K562 (cell line): Measurements from ENCODE around the gene VSIG10. TPM values are rescaled to one million over a fixed set of nuclear protein-coding genes. Genes with fewer than 3 reads are reported as not detected.

ENCODE experiments used
- ATF1 ChIP-seq, 2 experiments: fragments of 450-650 bp in 1 of 2; IDR thresholded peaks; 2 replicates each; pipeline ENCODE4 v1.6.1; 2016; ENCODE audit warnings: missing compliant biosample characterization in 1 of 2, missing genetic modification characterization in 1 of 2
- CBX3 ChIP-seq, 2 experiments: IDR thresholded peaks; 1 replicate in 1 of 2; 2 replicates in 1 of 2; pipeline ENCODE4 v1.6.1; 2012; ENCODE audit warnings: inconsistent platforms in 2 of 2, low read length in 2 of 2, borderline replicate concordance in 1 of 2, control low read depth in 1 of 2
- EP400 ChIP-seq: fragments of 450-650 bp; IDR thresholded peaks from 2 replicates; pipeline ENCODE4 v1.6.1; 2017; ENCODE audit warnings: antibody characterized with exemption, mild to moderate bottlenecking, moderate library complexity
- EZH2 ChIP-seq: IDR thresholded peaks from 2 replicates; pipeline ENCODE4 v1.6.1; 2012; ENCODE audit warnings: low read depth, mild to moderate bottlenecking, inconsistent platforms, low read length, borderline replicate concordance
- FOXA1 ChIP-seq: fragments of 450-650 bp; IDR thresholded peaks from 2 replicates; pipeline ENCODE4 v1.6.1; 2016; ENCODE audit warnings: mild to moderate bottlenecking, borderline replicate concordance
- HIVEP1 ChIP-seq: fragments of 250-450 bp; sonication (Bioruptor Pico); IDR thresholded peaks from 2 replicates; pipeline ENCODE4 v1.4.0; 2020; ENCODE audit warnings: mild to moderate bottlenecking
- KLF10 ChIP-seq: fragments of 250-450 bp; sonication (Bioruptor Pico); IDR thresholded peaks from 2 replicates; pipeline ENCODE4 v1.6.1; 2021; ENCODE audit warnings: matching md5 sums
- KLF13 ChIP-seq: fragments of 450-650 bp; IDR thresholded peaks from 2 replicates; pipeline ENCODE4 v1.6.1; 2016; ENCODE audit warnings: missing genetic modification characterization, low read depth, mild to moderate bottlenecking, missing compliant biosample characterization, moderate library complexity, borderline replicate concordance
- MITF ChIP-seq: IDR thresholded peaks from 2 replicates; pipeline ENCODE4 v1.6.1; 2014; ENCODE audit warnings: antibody characterized with exemption
- NELFE ChIP-seq: IDR thresholded peaks from 2 replicates; pipeline ENCODE4 v1.6.1; 2011; ENCODE audit warnings: mild to moderate bottlenecking; ENCODE audit not compliant: insufficient read depth, insufficient read length
- NFXL1 ChIP-seq: fragments of 450-650 bp; formaldehyde crosslinking; IDR thresholded peaks from 2 replicates; pipeline ENCODE4 v1.4.0; 2021; ENCODE audit warnings: mild to moderate bottlenecking
- RAD51 ChIP-seq: fragments of 450-650 bp; IDR thresholded peaks from 2 replicates; pipeline ENCODE4 v1.7.1; 2016; ENCODE audit warnings: low read depth, mild to moderate bottlenecking, borderline replicate concordance
- SNAPC5 ChIP-seq: fragments of 250-450 bp; sonication (Bioruptor Pico); IDR thresholded peaks from 2 replicates; pipeline ENCODE4 v1.8.0; 2021; ENCODE audit warnings: moderate library complexity, mild to moderate bottlenecking, inconsistent platforms
- TAF15 ChIP-seq: fragments of 200-400 bp; formaldehyde crosslinking; IDR thresholded peaks from 2 replicates; pipeline ENCODE4 v1.6.1; 2017; ENCODE audit warnings: mild to moderate bottlenecking, low read depth, low read length, moderate library complexity
- WHSC1 ChIP-seq: IDR thresholded peaks from one replicate; pipeline ENCODE4 v1.6.1; 2012; ENCODE audit warnings: low read length, control low read depth, inconsistent platforms
- ZFP36 ChIP-seq: fragments of 150-350 bp; IDR thresholded peaks from 2 replicates; pipeline ENCODE4 v1.6.1; 2018; ENCODE audit warnings: low read length, low read depth; ENCODE audit not compliant: partially characterized antibody
- ZNF212 ChIP-seq: fragments of 450-650 bp; formaldehyde crosslinking; IDR thresholded peaks from 2 replicates; pipeline ENCODE4 v1.4.0; 2020; ENCODE audit warnings: mild to moderate bottlenecking
- ZNF263 ChIP-seq: sonication (generic); formaldehyde crosslinking; IDR thresholded peaks from 2 replicates; pipeline ENCODE4 v1.8.0; 2022; ENCODE audit warnings: mild to moderate bottlenecking, missing genetic modification reagents, borderline replicate concordance
- ZNF436 ChIP-seq: fragments of 250-450, 450-650 bp; sonication (Bioruptor Pico); formaldehyde crosslinking; IDR thresholded peaks from 2 replicates; pipeline ENCODE4 v1.7.0; 2020; ENCODE audit warnings: mild to moderate bottlenecking
- polyA plus RNA-seq, 8 experiments: library from polyadenylated mRNA; depleted of rRNA in 4 of 8; stranded (reverse) in 5 of 8; unstranded in 3 of 8; fragments of >200 nt; fragmentation: Nextera tagmentation in 2 of 8; fragmentation: Illumina TruSeq in 1 of 8; extraction: Ambion mirVana in 2 of 8; extraction: Trizol in 1 of 8; gene quantifications; 2 replicates each; pipeline versions ENCODE4 v1.2.1 to v1.2.3, GENCODE V29; 2011 to 2014; ENCODE audit warnings: inconsistent platforms in 1 of 8, missing spikeins in 1 of 8
- total RNA-seq, 7 experiments: library from RNA; depleted of rRNA in 6 of 7; stranded (reverse); fragments of >200 nt in 6 of 7; fragmentation: Illumina TruSeq in 2 of 7; extraction: Trizol in 2 of 7; gene quantifications; 2 replicates each; pipeline versions ENCODE4 v1.2.1 to v1.2.3, GENCODE V29; 2011 to 2021; ENCODE audit warnings: low replicate concordance in 1 of 7
- TF ChIP-seq, protein P1 (sequence below): IDR thresholded peaks from 2 replicates; pipeline ENCODE4 v1.6.1; 2016; ENCODE audit warnings: missing genetic modification characterization, missing compliant biosample characterization
- TF ChIP-seq, protein P2 (sequence below), 2 experiments: IDR thresholded peaks; 2 replicates each; pipeline ENCODE4 v1.6.1; 2012; ENCODE audit warnings: improper control_type of control experiment in 2 of 2, low read depth in 2 of 2, low read length in 2 of 2, borderline replicate concordance in 1 of 2

VSIG10 gene
- total and polyA plus RNA-seq, 9 of the 15 experiments (the other 6 are each of a cell fraction or from before 2014, with no cell fraction given): 4.1 to 8.8 (median 4.7) TPM

DNA sequence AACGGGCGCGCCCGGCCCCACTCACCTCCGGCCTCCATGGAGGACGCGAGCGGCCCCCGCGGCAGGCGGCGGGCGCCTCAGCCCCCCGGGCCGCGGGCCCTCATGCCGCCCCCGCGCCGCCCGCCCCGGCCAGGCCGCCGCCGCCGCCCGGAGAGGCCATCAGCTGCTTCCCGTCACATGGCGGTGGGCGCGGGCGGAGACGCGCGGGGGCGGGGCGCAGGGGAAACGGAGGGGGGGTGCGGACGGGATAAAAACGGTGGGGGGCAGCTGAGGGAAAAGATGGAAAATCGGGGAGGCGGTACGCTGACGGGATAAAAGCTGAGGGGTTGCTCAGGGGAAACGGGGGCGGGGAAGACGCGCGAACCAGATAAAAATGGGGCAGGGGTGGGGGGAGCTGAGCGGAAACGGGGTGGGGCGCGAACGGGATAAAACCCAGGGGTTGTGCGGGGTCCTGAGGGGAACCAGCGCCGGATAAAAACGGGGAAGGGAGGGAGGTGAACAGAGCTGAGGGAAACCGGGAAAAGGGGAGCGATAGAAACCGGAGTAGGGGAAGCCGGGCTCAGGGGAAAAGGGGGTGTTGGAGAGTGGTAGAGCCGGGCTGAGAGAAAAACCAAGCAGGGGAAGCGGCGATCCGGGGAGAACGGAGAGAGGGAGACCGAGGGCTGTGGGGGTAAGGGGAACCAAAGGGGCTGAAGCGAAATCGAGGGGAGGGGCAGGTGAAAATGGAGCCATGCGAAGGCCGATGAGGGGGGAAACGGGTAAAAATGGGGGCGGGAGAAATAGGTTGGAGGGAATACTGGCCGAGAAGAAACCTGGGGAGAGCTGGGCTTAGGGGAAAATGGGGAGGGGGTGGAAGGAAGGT lies 42.6 kb downstream of the VSIG10 start, which contains the start of gene WSB2 (continued):
- TF ChIP-seq, protein P1, sequence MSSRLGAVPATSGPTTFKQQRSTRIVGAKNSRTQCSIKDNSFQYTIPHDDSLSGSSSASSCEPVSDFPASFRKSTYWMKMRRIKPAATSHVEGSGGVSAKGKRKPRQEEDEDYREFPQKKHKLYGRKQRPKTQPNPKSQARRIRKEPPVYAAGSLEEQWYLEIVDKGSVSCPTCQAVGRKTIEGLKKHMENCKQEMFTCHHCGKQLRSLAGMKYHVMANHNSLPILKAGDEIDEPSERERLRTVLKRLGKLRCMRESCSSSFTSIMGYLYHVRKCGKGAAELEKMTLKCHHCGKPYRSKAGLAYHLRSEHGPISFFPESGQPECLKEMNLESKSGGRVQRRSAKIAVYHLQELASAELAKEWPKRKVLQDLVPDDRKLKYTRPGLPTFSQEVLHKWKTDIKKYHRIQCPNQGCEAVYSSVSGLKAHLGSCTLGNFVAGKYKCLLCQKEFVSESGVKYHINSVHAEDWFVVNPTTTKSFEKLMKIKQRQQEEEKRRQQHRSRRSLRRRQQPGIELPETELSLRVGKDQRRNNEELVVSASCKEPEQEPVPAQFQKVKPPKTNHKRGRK (tag): no peak
- TF ChIP-seq NELFE: no peak
- TF ChIP-seq EP400: peak; percentile 17; the same call in 1 of the 2 replicates
- TF ChIP-seq ZFP36: no peak
- TF ChIP-seq SNAPC5: no peak
- no peak for TF ChIP-seq RAD51
- TF ChIP-seq, protein P2, sequence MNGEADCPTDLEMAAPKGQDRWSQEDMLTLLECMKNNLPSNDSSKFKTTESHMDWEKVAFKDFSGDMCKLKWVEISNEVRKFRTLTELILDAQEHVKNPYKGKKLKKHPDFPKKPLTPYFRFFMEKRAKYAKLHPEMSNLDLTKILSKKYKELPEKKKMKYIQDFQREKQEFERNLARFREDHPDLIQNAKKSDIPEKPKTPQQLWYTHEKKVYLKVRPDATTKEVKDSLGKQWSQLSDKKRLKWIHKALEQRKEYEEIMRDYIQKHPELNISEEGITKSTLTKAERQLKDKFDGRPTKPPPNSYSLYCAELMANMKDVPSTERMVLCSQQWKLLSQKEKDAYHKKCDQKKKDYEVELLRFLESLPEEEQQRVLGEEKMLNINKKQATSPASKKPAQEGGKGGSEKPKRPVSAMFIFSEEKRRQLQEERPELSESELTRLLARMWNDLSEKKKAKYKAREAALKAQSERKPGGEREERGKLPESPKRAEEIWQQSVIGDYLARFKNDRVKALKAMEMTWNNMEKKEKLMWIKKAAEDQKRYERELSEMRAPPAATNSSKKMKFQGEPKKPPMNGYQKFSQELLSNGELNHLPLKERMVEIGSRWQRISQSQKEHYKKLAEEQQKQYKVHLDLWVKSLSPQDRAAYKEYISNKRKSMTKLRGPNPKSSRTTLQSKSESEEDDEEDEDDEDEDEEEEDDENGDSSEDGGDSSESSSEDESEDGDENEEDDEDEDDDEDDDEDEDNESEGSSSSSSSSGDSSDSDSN (IDR thresholded peaks at IDR 0.05; ENCODE audit: borderline replicate concordance in 1 of 2, low read depth in 2 of 2, low read length in 2 of 2): 0 out of 4 replicates have a peak, but pooled peaks of 1 of the 2 experiments have one; percentile 13
- TF ChIP-seq KLF10 (CRISPR knock-in tag): no peak
- TF ChIP-seq FOXA1: no peak
- TF ChIP-seq EZH2: no peak
- TF ChIP-seq ZNF263 (CRISPR knock-in tag): no peak
- no peak for TF ChIP-seq TAF15
- TF ChIP-seq KLF13: no peak
- no peak for TF ChIP-seq ZNF436
- no peak for TF ChIP-seq NFXL1
- TF ChIP-seq WHSC1: no peak
- no peak for TF ChIP-seq HIVEP1
- TF ChIP-seq ATF1 (CRISPR knock-in tag; IDR thresholded peaks at IDR 0.05): no peak
- no peak for TF ChIP-seq ATF1 (tag; IDR thresholded peaks at IDR 0.05)
- TF ChIP-seq CBX3 (IDR thresholded peaks at IDR 0.05; ENCODE audit: borderline replicate concordance in 1 of 2, low read length in 2 of 2): no peak
- no peak for TF ChIP-seq MITF
- TF ChIP-seq ZNF212 (CRISPR knock-in tag): no peak
